ENCODE measurements around the gene NAA10.

The NAA10 gene

DNA sequence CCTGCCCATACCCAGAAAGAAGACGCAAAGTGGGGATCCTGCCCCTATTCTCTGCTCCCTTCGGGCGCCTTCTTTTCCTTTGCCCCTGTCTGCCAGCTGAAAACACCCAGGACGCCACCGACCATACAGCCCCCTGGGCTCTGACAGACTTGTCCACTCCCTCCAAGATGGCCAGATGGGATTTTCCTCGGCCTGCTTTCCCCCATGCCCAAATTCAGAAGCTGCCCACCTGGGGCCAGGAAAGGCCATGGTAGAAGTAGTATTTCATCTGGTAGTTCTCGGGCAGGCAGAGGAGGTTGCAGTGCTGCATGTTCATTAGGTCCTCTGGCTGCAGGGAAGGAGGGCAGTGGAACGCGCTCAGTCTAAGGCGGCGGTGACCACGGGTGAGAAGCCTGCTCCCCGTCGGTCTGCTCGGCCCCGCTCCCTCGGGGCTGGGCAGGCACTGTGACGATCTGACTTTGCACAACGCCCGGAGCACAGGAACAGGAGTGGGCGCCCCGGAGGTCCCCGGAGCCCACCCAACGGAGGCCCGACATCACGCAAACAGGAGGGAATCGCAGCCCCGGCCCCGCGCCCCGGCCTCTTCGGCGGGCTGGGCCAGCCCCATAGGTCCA lies 582 bp downstream of the NAA10 start:
- TF ChIP-seq, protein P1, sequence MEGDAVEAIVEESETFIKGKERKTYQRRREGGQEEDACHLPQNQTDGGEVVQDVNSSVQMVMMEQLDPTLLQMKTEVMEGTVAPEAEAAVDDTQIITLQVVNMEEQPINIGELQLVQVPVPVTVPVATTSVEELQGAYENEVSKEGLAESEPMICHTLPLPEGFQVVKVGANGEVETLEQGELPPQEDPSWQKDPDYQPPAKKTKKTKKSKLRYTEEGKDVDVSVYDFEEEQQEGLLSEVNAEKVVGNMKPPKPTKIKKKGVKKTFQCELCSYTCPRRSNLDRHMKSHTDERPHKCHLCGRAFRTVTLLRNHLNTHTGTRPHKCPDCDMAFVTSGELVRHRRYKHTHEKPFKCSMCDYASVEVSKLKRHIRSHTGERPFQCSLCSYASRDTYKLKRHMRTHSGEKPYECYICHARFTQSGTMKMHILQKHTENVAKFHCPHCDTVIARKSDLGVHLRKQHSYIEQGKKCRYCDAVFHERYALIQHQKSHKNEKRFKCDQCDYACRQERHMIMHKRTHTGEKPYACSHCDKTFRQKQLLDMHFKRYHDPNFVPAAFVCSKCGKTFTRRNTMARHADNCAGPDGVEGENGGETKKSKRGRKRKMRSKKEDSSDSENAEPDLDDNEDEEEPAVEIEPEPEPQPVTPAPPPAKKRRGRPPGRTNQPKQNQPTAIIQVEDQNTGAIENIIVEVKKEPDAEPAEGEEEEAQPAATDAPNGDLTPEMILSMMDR (IDR thresholded peaks at IDR 0.05) = no peak
- H3K9me3 Mint-ChIP-seq = peaks cover 56% of the 10 kb centered on the region
- DNase-seq = no peak
- H3K4me1 Mint-ChIP-seq = peaks cover 13% of the 10 kb centered on the region
- H3K27me3 Mint-ChIP-seq (ENCODE audit: low read depth, poor library complexity) = peaks cover 3% of the 10 kb centered on the region
- H3K4me3 Mint-ChIP-seq = peak overlapping the region; percentile 82
- no peak overlapping the region for H3K27ac Mint-ChIP-seq
- H3K36me3 Mint-ChIP-seq (ENCODE audit: low read depth) = peaks cover 14% of the 10 kb centered on the region

DNA sequence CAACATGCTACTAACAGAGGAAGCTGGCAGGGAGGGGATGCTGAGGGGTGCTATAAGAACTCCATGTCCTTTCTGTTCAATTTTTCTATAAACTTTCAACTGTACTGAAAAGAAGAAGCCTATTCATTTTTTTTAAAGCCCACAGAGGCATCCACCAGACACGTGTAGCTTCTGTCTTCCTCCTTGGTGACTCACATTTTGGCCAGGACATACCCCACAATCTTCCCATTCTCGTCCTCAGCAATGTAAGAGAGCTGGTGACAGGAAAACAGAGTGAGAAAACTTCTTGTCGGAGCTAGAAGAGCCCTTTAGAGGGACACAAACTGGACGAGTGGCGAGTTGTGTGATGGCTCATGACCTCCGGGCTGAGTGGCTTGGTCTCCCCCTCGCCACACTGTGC lies 1.1 kb downstream of the NAA10 start:
- Mint-ChIP-seq H3K27me3 (ENCODE audit: low read depth, poor library complexity) (peaks cover 3% of the 10 kb centered on the region), H3K4me3 (peak overlapping the region; percentile 82), H3K4me1 (peaks cover 18% of the 10 kb centered on the region), H3K27ac (no peak overlapping the region), H3K36me3 (ENCODE audit: low read depth) (peaks cover 18% of the 10 kb centered on the region), H3K9me3 (peaks cover 59% of the 10 kb centered on the region)
- TF ChIP-seq, protein P1 (IDR thresholded peaks at IDR 0.05) = no peak
- no peak for DNase-seq

DNA sequence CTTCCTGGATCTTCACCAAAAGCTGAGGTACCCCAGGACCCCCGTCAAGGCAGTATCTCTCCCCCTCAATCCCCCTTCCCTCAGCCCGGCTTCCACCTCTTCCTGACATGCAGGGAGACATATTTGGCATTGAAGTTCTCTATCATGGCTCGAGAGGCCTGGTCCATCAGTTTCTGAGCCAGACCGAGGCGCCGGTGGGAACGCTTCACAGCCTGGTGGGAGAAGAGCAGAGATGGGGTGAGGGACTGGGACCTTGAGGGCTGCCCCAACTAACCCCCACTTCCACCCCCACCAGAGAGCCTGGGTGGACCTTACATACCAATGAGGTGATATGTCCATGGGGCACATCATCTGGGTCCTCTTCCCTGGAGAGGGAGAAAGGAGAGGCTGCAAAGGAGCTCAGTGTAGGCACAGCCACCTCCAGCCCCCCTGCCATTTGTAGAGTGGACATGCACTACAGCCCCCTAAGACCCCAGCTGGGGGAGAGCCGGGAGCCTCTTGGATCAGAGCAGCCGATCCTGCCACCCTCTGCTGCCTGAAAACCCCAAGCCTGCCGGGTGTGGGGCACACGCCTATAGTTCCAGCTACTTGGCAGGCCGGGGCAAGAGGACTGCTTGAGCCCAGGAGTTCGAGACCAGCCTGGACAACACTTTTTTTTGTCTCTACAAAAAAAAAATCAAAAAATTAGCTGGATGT lies 2.5 kb downstream of the NAA10 start:
- Mint-ChIP-seq H3K27ac (no peak overlapping the region), H3K4me1 (peaks cover 23% of the 10 kb centered on the region), H3K27me3 (ENCODE audit: low read depth, poor library complexity) (peaks cover 2% of the 10 kb centered on the region), H3K9me3 (peaks cover 50% of the 10 kb centered on the region), H3K4me3 (no peak overlapping the region), H3K36me3 (ENCODE audit: low read depth) (peaks cover 18% of the 10 kb centered on the region)
- no peak for DNase-seq
- TF ChIP-seq, protein P1 (IDR thresholded peaks at IDR 0.05) = no peak

DNA sequence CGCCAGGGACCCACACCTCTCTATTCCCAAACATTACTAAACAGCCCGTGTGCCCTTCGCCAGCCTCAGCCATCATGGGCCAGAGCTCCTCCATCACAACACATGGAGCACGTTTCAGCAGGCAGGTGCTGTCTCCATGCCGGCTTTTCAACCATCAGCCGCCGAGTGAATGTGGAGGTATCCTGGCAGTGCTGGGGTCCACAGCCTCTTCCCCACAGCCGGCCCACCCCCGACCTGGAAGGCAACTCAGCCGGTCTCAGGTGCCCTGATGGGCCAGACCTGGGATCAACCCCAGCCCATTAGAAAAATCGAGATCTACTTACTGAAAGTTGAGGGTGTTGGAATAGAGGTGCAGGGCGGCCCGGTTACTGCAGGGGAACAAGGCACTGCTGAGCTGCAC lies 3.1 kb downstream of the NAA10 start:
- Mint-ChIP-seq H3K27ac (no peak overlapping the region), H3K36me3 (ENCODE audit: low read depth) (peaks cover 18% of the 10 kb centered on the region), H3K4me3 (no peak overlapping the region), H3K4me1 (peaks cover 23% of the 10 kb centered on the region), H3K9me3 (peaks cover 55% of the 10 kb centered on the region), H3K27me3 (ENCODE audit: low read depth, poor library complexity) (no peaks in the 10 kb centered on the region)
- no peak for DNase-seq
- TF ChIP-seq, protein P1 (IDR thresholded peaks at IDR 0.05) = no peak

DNA sequence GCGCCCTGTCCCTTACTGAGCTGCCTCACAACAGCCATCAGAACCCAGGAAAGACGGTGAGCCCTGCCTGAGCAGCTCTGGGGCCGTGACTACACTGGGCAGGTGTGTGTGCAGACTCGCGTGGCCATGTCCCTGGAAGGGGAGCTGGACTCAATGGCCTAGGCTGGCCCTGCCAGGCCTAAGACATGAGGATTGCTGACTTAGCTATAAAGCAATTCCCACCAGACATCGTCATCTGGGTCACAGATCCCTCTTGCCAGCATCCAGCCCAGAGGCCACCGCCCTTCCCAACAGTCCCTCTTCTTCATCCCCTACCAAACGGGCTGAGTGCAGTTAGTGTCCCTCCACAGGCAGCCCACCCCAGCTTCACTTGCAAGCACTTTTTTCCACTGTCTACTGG lies 3.7 kb downstream of the NAA10 start:
- Mint-ChIP-seq H3K4me3 (no peak overlapping the region), H3K36me3 (ENCODE audit: low read depth) (peaks cover 18% of the 10 kb centered on the region), H3K9me3 (peaks cover 51% of the 10 kb centered on the region), H3K27ac (peak overlapping the region; percentile 91), H3K4me1 (peaks cover 19% of the 10 kb centered on the region), H3K27me3 (ENCODE audit: low read depth, poor library complexity) (peaks cover 3% of the 10 kb centered on the region)
- TF ChIP-seq, protein P1 (IDR thresholded peaks at IDR 0.05) = no peak
- no peak for DNase-seq
